HepG2 (cell line): ENCODE data around the gene IRGQ. TPM values are rescaled to one million over a fixed set of nuclear protein-coding genes. Genes with fewer than 3 reads are reported as not detected.
A peak's percentile ranks its signal among the peaks of the same experiment; 100 is the strongest.

Source experiments
- CC2D1A ChIP-seq: sonication (generic); formaldehyde crosslinking; IDR thresholded peaks from 2 replicates; pipeline ENCODE4 v1.8.1; 2023; ENCODE audit warnings: mild to moderate bottlenecking, missing genetic modification reagents
- CEBPG ChIP-seq: IDR thresholded peaks from 2 replicates; pipeline ENCODE4 v1.6.1; 2016
- FIP1L1 ChIP-seq: fragments of 200-400 bp; formaldehyde crosslinking; IDR thresholded peaks from 2 replicates; pipeline ENCODE4 v1.6.1; 2018; ENCODE audit warnings: low read depth, mild to moderate bottlenecking, low read length, moderate library complexity, borderline replicate concordance; ENCODE audit not compliant: insufficient read depth
- KDM1A ChIP-seq: IDR thresholded peaks from 2 replicates; pipeline ENCODE4 v1.6.1; 2016; ENCODE audit warnings: missing compliant biosample characterization
- KLF11 ChIP-seq: IDR thresholded peaks from 2 replicates; pipeline ENCODE4 v1.6.1; 2016; ENCODE audit warnings: missing compliant biosample characterization
- NFE2L1 ChIP-seq: sonication (generic); formaldehyde crosslinking; IDR thresholded peaks from 2 replicates; pipeline ENCODE4 v1.4.0; 2020; ENCODE audit warnings: missing genetic modification reagents, mild to moderate bottlenecking, borderline replicate concordance
- NFIB ChIP-seq: sonication (generic); formaldehyde crosslinking; IDR thresholded peaks from 2 replicates; pipeline ENCODE4 v1.9.0; 2021; ENCODE audit warnings: missing genetic modification reagents, mild to moderate bottlenecking, borderline replicate concordance
- NR0B2 ChIP-seq: sonication (generic); formaldehyde crosslinking; IDR thresholded peaks from 2 replicates; pipeline ENCODE4 v1.4.0; 2020; ENCODE audit warnings: mild to moderate bottlenecking, missing genetic modification reagents
- NR2F2 ChIP-seq: IDR thresholded peaks from 2 replicates; pipeline ENCODE4 v1.6.1; 2012; ENCODE audit warnings: low read depth, inconsistent platforms, borderline replicate concordance
- PAF1 ChIP-seq: IDR thresholded peaks from 2 replicates; pipeline ENCODE4 v1.6.1; 2016; ENCODE audit warnings: missing genetic modification reagents, missing compliant biosample characterization
- STAT5B ChIP-seq: sonication (generic); formaldehyde crosslinking; IDR thresholded peaks from 2 replicates; pipeline ENCODE4 v1.4.0; 2020; ENCODE audit warnings: missing genetic modification reagents
- THAP11 ChIP-seq: IDR thresholded peaks from 2 replicates; pipeline ENCODE4 v1.6.1; 2016; ENCODE audit warnings: missing biosample characterization, missing genetic modification reagents
- U2AF1 ChIP-seq: fragments of 200-400 bp; formaldehyde crosslinking; optimal IDR thresholded peaks from 2 replicates; pipeline ENCODE3; 2017; ENCODE audit warnings: mild to moderate bottlenecking, low read depth, low read length
- ZBTB20 ChIP-seq: sonication (generic); formaldehyde crosslinking; IDR thresholded peaks from 2 replicates; pipeline ENCODE4 v1.8.1; 2023; ENCODE audit warnings: missing genetic modification reagents, low read depth, mild to moderate bottlenecking, borderline replicate concordance
- ZNF441 ChIP-seq: sonication (generic); formaldehyde crosslinking; IDR thresholded peaks from 2 replicates; pipeline ENCODE4 v1.7.0; 2021; ENCODE audit warnings: missing genetic modification reagents, borderline replicate concordance
- ZNF670 ChIP-seq: sonication (generic); formaldehyde crosslinking; IDR thresholded peaks from 2 replicates; pipeline ENCODE4 v1.8.0; 2022; ENCODE audit warnings: mild to moderate bottlenecking, missing genetic modification reagents, borderline replicate concordance
- ZNF740 ChIP-seq: sonication (generic); formaldehyde crosslinking; IDR thresholded peaks from 2 replicates; pipeline ENCODE4 v1.4.0; 2020; ENCODE audit warnings: missing genetic modification reagents
- ZNF782 ChIP-seq: sonication (generic); formaldehyde crosslinking; IDR thresholded peaks from 2 replicates; pipeline ENCODE4 v1.4.0; 2020; ENCODE audit warnings: missing genetic modification reagents, mild to moderate bottlenecking, borderline replicate concordance
- polyA plus RNA-seq, 8 experiments: library from polyadenylated mRNA; depleted of rRNA in 3 of 8; stranded (reverse) in 7 of 8; unstranded in 1 of 8; fragments of >200 nt; fragmentation: Illumina TruSeq in 4 of 8; extraction: Trizol in 4 of 8; gene quantifications; 2 replicates each; pipeline versions ENCODE4 v1.2.1 to v1.2.3, GENCODE V29; 2011 to 2016; ENCODE audit warnings: low read depth in 4 of 8, missing spikeins in 1 of 8, mixed read lengths in 1 of 8; ENCODE audit not compliant: insufficient read depth in 1 of 8
- total RNA-seq, 5 experiments: library from RNA; depleted of rRNA; stranded (reverse); fragments of >200 nt; fragmentation: Illumina TruSeq; extraction: Trizol; gene quantifications; 2 replicates each; pipeline ENCODE4 v1.2.3, GENCODE V29; 2016; ENCODE audit warnings: low read depth in 1 of 5
- TF ChIP-seq, protein P1 (sequence below): sonication (generic); formaldehyde crosslinking; IDR thresholded peaks from 2 replicates; pipeline ENCODE4 v1.4.0; 2020; ENCODE audit warnings: missing genetic modification reagents

Gene IRGQ
- total and polyA plus RNA-seq, 2 of the 13 experiments (the other 11 are each of a cell fraction or from before 2014, with no cell fraction given) = 11.6 to 12.4 TPM

GRCh38 chr19:43594710-43595604 is 977 bp downstream of the IRGQ start (continued):
- TF ChIP-seq FIP1L1 (no peak), THAP11 (CRISPR knock-in tag) (peak; percentile 28; the same call in 1 of the 2 replicates), KLF11 (no peak), U2AF1 (no peak), ZBTB20 (CRISPR knock-in tag) (no peak), ZNF782 (CRISPR knock-in tag) (no peak), PAF1 (no peak), ZNF740 (CRISPR knock-in tag) (no peak), CEBPG (CRISPR knock-in tag) (no peak), NR2F2 (no peak), NFIB (CRISPR knock-in tag) (no peak), NR0B2 (CRISPR knock-in tag) (peak; percentile 43; the same call in 1 of the 2 replicates), STAT5B (no peak), ZNF670 (no peak), CC2D1A (no peak), KDM1A (no peak), NFE2L1 (CRISPR knock-in tag) (no peak), ZNF441 (CRISPR knock-in tag) (no peak)
- TF ChIP-seq, protein P1, sequence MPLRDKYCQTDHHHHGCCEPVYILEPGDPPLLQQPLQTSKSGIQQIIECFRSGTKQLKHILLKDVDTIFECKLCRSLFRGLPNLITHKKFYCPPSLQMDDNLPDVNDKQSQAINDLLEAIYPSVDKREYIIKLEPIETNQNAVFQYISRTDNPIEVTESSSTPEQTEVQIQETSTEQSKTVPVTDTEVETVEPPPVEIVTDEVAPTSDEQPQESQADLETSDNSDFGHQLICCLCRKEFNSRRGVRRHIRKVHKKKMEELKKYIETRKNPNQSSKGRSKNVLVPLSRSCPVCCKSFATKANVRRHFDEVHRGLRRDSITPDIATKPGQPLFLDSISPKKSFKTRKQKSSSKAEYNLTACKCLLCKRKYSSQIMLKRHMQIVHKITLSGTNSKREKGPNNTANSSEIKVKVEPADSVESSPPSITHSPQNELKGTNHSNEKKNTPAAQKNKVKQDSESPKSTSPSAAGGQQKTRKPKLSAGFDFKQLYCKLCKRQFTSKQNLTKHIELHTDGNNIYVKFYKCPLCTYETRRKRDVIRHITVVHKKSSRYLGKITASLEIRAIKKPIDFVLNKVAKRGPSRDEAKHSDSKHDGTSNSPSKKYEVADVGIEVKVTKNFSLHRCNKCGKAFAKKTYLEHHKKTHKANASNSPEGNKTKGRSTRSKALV (CRISPR knock-in tag) = no peak
- TF ChIP-seq, all 625 proteins: peak for 100
